Neural cell (in vitro differentiated cells): ENCODE results near the gene RHCE.

Experiments used
- CTCF ChIP-seq: fragments of 450-650 bp; IDR thresholded peaks from 2 replicates; pipeline ENCODE4 v1.5.1; 2014; ENCODE audit warnings: antibody characterized with exemption, mild to moderate bottlenecking, moderate library complexity; ENCODE audit not compliant: poor library complexity, severe bottlenecking
- EP300 ChIP-seq: fragments of 450-650 bp; conservative IDR thresholded peaks from 2 replicates; pipeline ENCODE4 v1.6.1; 2014; ENCODE audit warnings: antibody characterized with exemption, mild to moderate bottlenecking, moderate library complexity; ENCODE audit not compliant: poor library complexity, severe bottlenecking
- EZH2 ChIP-seq: fragments of 200-600, 300-800 bp; shearing (Covaris generic), sonication (generic); IDR thresholded peaks from 2 replicates; pipeline ENCODE4 v1.6.1; 2014; ENCODE audit warnings: antibody characterized with exemption, low read length, borderline replicate concordance, mild to moderate bottlenecking; ENCODE audit not compliant: insufficient read depth, poor library complexity, severe bottlenecking
- MXI1 ChIP-seq: fragments of 450-650 bp; conservative IDR thresholded peaks from 2 replicates; pipeline ENCODE4 v1.6.1; 2014; ENCODE audit warnings: antibody characterized with exemption, mild to moderate bottlenecking; ENCODE audit not compliant: poor library complexity, severe bottlenecking
- POLR2AphosphoS5 ChIP-seq: IDR thresholded peaks from 2 replicates; pipeline ENCODE4 v1.6.1; 2012
- RAD21 ChIP-seq: fragments of 450-650 bp; conservative IDR thresholded peaks from 2 replicates; pipeline ENCODE4 v1.6.1; 2014; ENCODE audit warnings: antibody characterized with exemption, mild to moderate bottlenecking, moderate library complexity
- REST ChIP-seq: IDR thresholded peaks from 2 replicates; pipeline ENCODE4 v1.6.1; 2012; ENCODE audit warnings: borderline replicate concordance
- SMC3 ChIP-seq: fragments of 450-650 bp; conservative IDR thresholded peaks from 2 replicates; pipeline ENCODE4 v1.6.1; 2014; ENCODE audit warnings: antibody characterized with exemption, mild to moderate bottlenecking, moderate library complexity; ENCODE audit not compliant: poor library complexity
- TAF1 ChIP-seq: IDR thresholded peaks from 2 replicates; pipeline ENCODE4 v1.6.1; 2012; ENCODE audit warnings: low read depth

GRCh38 chr1:25456502-25456901, 35.9 kb upstream of the RHCE start:
- TF ChIP-seq CTCF (no peak), EZH2 (no peak), RAD21 (no peak), POLR2AphosphoS5 (no peak), SMC3 (no peak), REST (no peak), EP300 (no peak), TAF1 (no peak), MXI1 (no peak)
